Transverse colon (tissue), 4 donors: ENCODE data around the gene NIT1. TPM values are rescaled to one million over a fixed set of nuclear protein-coding genes. Genes with fewer than 3 reads are reported as not detected.

Experiments
- DNase-seq: peaks from one replicate; pipeline ENCODE4 v3.0.0-alpha.2; 2019
- H3K27ac ChIP-seq, 4 donors: fragments of 200-600 bp; sonication (generic); 2 replicates each; pipeline ENCODE4 v1.5.1; 2016 to 2018; ENCODE audit warnings: inconsistent platforms in 4 of 4
- H3K27me3 ChIP-seq: fragments of 200-600 bp; sonication (generic); 2 replicates; pipeline ENCODE4 v1.5.1; 2017; ENCODE audit warnings: inconsistent platforms
- H3K36me3 ChIP-seq, 4 donors: fragments of 200-600 bp; sonication (generic); 2 replicates each; pipeline ENCODE4 v1.5.1; 2017 to 2019; ENCODE audit warnings: inconsistent platforms in 4 of 4
- H3K4me1 ChIP-seq, 4 donors: fragments of 200-600 bp; sonication (generic); 2 replicates each; pipeline ENCODE4 v1.5.1; 2017 to 2020; ENCODE audit warnings: inconsistent platforms in 4 of 4
- H3K4me3 ChIP-seq, 4 donors: fragments of 200-600 bp; sonication (generic); 1 replicate in 1 of 4; 2 replicates in 3 of 4; pipeline versions ENCODE4 v1.5.1 to v1.6.1; 2017 to 2019; ENCODE audit warnings: inconsistent platforms in 4 of 4
- H3K9me3 ChIP-seq, 2 donors: fragments of 200-600 bp; sonication (generic); 2 replicates each; pipeline ENCODE4 v1.5.1; 2017 to 2019; ENCODE audit warnings: inconsistent platforms in 2 of 2
- EP300 ChIP-seq: sonication (generic); formaldehyde crosslinking; IDR thresholded peaks from one replicate; pipeline ENCODE4 v1.6.1; 2017; ENCODE audit warnings: antibody characterized with exemption, low read depth
- POLR2A ChIP-seq: fragments of 450-650 bp; IDR thresholded peaks from one replicate; pipeline ENCODE4 v1.6.1; 2016; ENCODE audit warnings: antibody characterized with exemption, mild to moderate bottlenecking, moderate library complexity
- POLR2AphosphoS5 ChIP-seq, 3 donors: sonication (generic); formaldehyde crosslinking; IDR thresholded peaks; one replicate each; pipeline ENCODE4 v1.6.1; 2016; ENCODE audit warnings: antibody characterized with exemption in 3 of 3
- WGBS, 2 donors: methylation state at CpG; one replicate each; pipeline ENCODE4 v1.1.5; 2018; ENCODE audit warnings: low coverage in 1 of 2; 5-methylcytosine and 5-hydroxymethylcytosine counted together
- in situ Hi-C, 4 donors: fragments of 200-750 bp; cut with MboI; loops; one replicate each; pipeline versions ENCODE4 v1.15.0 to v1.15.1; 2017; ENCODE audit warnings: low sequenced_read_pairs in 3 of 4, low pct_ligation_motif_present in 1 of 4, low pct_unique_long_range_greater_than_20kb in 1 of 4
- intact Hi-C: fragments of 100-400 bp; cut with DNase I; formaldehyde crosslinking; loops from one replicate; pipeline ENCODE4 v1.15.1; 2023; ENCODE audit warnings: low total_unique reads
- total RNA-seq, 4 donors: library from RNA; depleted of rRNA; stranded (reverse); fragments of >200 nt; gene quantifications; one replicate each; pipeline ENCODE4 v1.1.0, GENCODE V29; 2016
- TF ChIP-seq, protein P1 (sequence below), 5 experiments: fragments of 200-600 bp in 3 of 5; fragments of 450-650 bp in 2 of 5; sonication (generic) in 3 of 5; IDR thresholded peaks; 1 replicate in 2 of 5; 2 replicates in 3 of 5; pipeline ENCODE4 v1.5.1; 2016 to 2017; ENCODE audit warnings: antibody characterized with exemption in 5 of 5, inconsistent platforms in 3 of 5, mild to moderate bottlenecking in 2 of 5, moderate library complexity in 1 of 5

The NIT1 gene, protein sequence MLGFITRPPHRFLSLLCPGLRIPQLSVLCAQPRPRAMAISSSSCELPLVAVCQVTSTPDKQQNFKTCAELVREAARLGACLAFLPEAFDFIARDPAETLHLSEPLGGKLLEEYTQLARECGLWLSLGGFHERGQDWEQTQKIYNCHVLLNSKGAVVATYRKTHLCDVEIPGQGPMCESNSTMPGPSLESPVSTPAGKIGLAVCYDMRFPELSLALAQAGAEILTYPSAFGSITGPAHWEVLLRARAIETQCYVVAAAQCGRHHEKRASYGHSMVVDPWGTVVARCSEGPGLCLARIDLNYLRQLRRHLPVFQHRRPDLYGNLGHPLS
- 10 to 100 TPM; 45.6 to 83.0 (median 75.4) TPM for total RNA-seq

DNA sequence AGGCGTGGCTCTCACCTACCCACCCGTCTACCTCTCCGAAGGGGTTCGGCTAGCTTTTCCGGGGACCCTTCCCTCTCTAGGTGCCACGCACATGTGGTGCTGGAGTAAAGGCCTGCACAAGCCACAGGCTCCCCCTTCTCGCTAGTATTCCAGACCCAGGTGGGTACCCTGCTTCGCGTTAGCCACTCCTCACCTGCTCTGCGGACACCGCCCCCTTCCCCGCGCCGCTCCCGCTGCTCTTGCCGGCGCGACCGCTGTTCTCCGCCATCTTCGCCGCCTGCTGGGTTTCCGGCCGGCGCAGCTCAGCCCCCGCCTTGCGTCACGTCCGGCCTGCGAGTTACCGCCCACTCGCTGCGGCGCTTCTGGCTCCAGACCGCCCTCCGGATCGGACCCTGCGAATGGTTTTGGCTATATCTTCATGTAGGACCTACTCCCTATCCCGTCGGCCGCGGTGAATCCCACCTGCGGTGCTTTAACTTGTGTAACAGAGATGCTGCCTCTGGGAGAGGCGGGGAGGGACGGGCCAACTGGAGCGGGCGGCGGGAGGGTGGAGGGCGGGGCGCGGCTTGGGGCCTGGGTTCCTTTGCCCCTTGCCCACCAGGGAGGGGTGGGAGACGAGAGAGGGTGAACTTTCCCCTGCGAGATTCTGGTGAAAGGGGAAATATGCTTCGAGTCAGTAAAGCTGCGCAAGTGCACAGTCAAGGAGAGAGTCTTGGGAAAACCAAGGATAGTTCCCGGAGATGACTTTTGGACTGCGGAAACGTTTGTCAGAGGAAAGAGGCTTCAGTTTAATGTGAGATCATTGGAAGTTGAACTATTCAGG is at the start of gene NIT1, which contains the start of gene PFDN2:
Gene NIT1, plus strand, starts transcription at position 347 of the 823 bp plus-strand sequence. Its CDS starts 72 bp downstream, at position 419.
Gene PFDN2, minus strand, starts transcription at position 279 of the 823 bp plus-strand sequence. Its CDS starts 11 bp downstream, at position 268.
- 0% methylated on average over 1 to 58 of the region's 58 CpGs for WGBS, 2 donors
- in situ Hi-C loops (no loop called here), intact Hi-C loops (no loop called here)
- TF ChIP-seq, protein P1, sequence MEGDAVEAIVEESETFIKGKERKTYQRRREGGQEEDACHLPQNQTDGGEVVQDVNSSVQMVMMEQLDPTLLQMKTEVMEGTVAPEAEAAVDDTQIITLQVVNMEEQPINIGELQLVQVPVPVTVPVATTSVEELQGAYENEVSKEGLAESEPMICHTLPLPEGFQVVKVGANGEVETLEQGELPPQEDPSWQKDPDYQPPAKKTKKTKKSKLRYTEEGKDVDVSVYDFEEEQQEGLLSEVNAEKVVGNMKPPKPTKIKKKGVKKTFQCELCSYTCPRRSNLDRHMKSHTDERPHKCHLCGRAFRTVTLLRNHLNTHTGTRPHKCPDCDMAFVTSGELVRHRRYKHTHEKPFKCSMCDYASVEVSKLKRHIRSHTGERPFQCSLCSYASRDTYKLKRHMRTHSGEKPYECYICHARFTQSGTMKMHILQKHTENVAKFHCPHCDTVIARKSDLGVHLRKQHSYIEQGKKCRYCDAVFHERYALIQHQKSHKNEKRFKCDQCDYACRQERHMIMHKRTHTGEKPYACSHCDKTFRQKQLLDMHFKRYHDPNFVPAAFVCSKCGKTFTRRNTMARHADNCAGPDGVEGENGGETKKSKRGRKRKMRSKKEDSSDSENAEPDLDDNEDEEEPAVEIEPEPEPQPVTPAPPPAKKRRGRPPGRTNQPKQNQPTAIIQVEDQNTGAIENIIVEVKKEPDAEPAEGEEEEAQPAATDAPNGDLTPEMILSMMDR (IDR thresholded peaks at IDR 0.05), result no peak
- TF ChIP-seq POLR2A (peak; percentile 93), EP300 (no peak), POLR2AphosphoS5 (IDR thresholded peaks at IDR 0.05) (peak; percentile 96 to 98 (median 98))
- H3K4me1 ChIP-seq, result peaks cover 26 to 59% (median 31%) of the 10 kb centered on the region in 4 donors
- peak within 1 kb of the TSS; percentile 93 to 98 (median 96) for H3K27ac ChIP-seq
- H3K36me3 ChIP-seq, result peaks cover 0 to 21% (median 9%) of the 10 kb centered on the region in 4 donors
- H3K9me3 ChIP-seq, result no peaks in the 10 kb centered on the region
- H3K27me3 ChIP-seq, result no peaks in the 10 kb centered on the region
- H3K4me3 ChIP-seq, result peak within 1 kb of the TSS; percentile 66 to 95 (median 78)
- peak; percentile 91 for DNase-seq

DNA sequence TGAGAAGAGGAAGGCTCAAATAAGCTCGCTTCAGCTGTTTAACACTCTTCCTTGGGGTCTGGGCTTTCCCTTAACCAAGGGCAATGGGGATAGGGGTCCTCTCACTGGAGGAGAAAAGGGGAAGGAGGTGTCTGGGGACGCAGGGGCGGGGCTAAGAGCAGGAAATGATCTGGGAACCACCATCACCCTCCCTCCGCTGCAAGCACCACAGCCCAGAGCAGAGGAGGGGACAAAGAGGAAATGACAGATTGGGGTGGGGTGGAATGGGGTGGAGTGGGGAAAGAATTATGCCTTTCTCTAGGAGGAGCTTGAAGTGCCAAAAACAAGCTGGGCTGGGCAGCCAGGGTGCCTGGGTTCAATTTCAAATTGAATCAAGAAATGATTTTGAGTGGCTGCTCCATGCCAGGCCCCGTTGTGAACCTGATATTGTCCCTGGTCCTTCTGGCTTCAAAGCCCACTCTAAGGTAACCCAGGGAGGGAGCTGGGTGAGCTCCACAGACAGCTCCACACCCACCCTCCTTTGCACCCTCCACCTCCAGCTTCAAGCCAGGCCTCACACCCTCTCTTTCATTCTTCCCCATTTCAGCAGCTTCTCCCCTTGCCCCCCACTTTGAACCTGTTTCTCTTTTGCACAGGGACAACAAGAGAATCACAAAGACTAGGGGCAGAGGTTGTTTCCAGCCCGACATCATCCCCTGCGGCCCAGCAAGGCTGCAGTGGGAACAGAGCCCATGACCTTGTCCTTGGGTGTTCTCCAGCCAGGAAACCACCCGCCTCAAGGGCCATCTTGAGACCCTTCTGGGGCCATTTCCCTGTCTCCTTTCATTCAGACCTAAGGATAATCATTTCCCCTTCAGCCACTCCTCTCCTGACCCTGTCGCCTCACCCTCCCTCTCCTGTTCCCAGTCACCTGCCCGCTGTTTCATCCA is 49.3 kb upstream of the NIT1 start:
- Histone ChIP-seq H3K27ac (peak overlapping the region; percentile 71 to 89 (median 78)), H3K9me3 (no peaks in the 10 kb centered on the region), H3K36me3 (no peaks in the 10 kb centered on the region), H3K4me3 (peak overlapping the region in 3 of 4 donors; percentile 8 to 42 (median 26)), H3K27me3 (no peaks in the 10 kb centered on the region), H3K4me1 (peaks cover 0 to 6% (median 2%) of the 10 kb centered on the region in 4 donors)
- TF ChIP-seq POLR2A (no peak), EP300 (no peak), POLR2AphosphoS5 (IDR thresholded peaks at IDR 0.05) (no peak)
- TF ChIP-seq, protein P1 (IDR thresholded peaks at IDR 0.05), result no peak
- WGBS, 2 donors, result 56 to 61% methylated on average over 7 to 10 of the region's 10 CpGs
- intact Hi-C loops, result no loop called here
- DNase-seq, result peak; percentile 78
- in situ Hi-C loops, result loop anchor here in 1 of 4 donors (25.0 kb wide), 1 partner anchor 669 kb away; the partner anchor contains the start of gene DUSP12

DNA sequence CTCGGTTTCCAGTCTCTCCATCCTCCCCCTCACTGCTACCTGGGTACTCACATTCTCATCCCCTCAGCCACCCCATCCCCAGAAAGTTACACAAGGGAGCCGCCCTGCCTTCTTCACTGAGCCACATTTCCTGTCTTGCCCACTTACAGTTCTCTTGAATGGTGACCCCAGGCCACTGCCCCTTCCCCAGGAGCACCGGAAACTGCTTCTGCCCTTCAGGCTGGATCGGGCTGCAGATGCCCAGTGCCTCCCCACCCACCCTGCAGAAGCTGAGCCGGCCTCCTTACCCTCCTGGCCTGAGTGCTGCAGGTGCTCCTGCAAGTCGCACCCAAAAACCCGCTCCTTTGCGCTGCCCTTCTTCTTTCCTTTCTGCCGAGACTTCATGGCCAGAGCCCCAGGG is 48.7 kb upstream of the NIT1 start:
- H3K4me3 ChIP-seq, result peak overlapping the region; percentile 8 to 42 (median 18)
- 57 to 66% methylated on average over 2 to 9 of the region's 9 CpGs for WGBS, 2 donors
- H3K4me1 ChIP-seq, result peaks cover 0 to 6% (median 2%) of the 10 kb centered on the region in 4 donors
- in situ Hi-C loops, result loop anchor here in 1 of 4 donors (25.0 kb wide), 1 partner anchor 668 kb away; the partner anchor contains the start of gene DUSP12
- DNase-seq, result no peak
- H3K27me3 ChIP-seq, result no peaks in the 10 kb centered on the region
- H3K9me3 ChIP-seq, result no peaks in the 10 kb centered on the region
- peak overlapping the region; percentile 71 to 89 (median 78) for H3K27ac ChIP-seq
- TF ChIP-seq POLR2A (no peak), EP300 (no peak), POLR2AphosphoS5 (IDR thresholded peaks at IDR 0.05) (no peak)
- TF ChIP-seq, protein P1 (IDR thresholded peaks at IDR 0.05), result no peak
- no peaks in the 10 kb centered on the region for H3K36me3 ChIP-seq
- intact Hi-C loops, result no loop called here
